ENCODE data around the gene NRROS.

Gene NRROS

GRCh38 chr3:196645096-196645495 lies 5.6 kb downstream of the NRROS start:
- Histone ChIP-seq H3K27me3 (ENCODE audit: insufficient read depth, low read length, poor library complexity) (no peaks in the 10 kb centered on the region), H3K4me2 (ENCODE audit: low read length) (no peak overlapping the region), H3K56ac (ENCODE audit: low read length) (no peak overlapping the region), H2BK15ac (replicated peaks; ENCODE audit: low read depth) (no peak overlapping the region), H3K4ac (ENCODE audit: low read depth, low read length) (no peak overlapping the region), H4K8ac (ENCODE audit: low read depth, low read length) (no peak overlapping the region), H4K5ac (ENCODE audit: low read length) (no peak overlapping the region), H3K79me1 (ENCODE audit: low read length) (no peaks in the 10 kb centered on the region), H3K27ac (ENCODE audit: low read depth, low read length) (no peak overlapping the region), H3K36me3 (ENCODE audit: control insufficient read depth, insufficient read depth, low read length) (no peaks in the 10 kb centered on the region), H3K18ac (ENCODE audit: low read length) (no peak overlapping the region), H2BK120ac (ENCODE audit: low read depth, low read length) (no peak overlapping the region), H2AK5ac (ENCODE audit: low read length) (no peak overlapping the region), H3K79me2 (ENCODE audit: control insufficient read depth, insufficient read depth, low read length) (no peaks in the 10 kb centered on the region), H3K4me1 (ENCODE audit: control insufficient read depth, low read depth, low read length) (peaks cover 2% of the 10 kb centered on the region), H3K4me3 (ENCODE audit: low read length) (no peak overlapping the region), H3K23ac (ENCODE audit: low read length) (no peak overlapping the region), H2BK5ac (ENCODE audit: low read length) (no peak overlapping the region), H3K9ac (ENCODE audit: low read length) (no peak overlapping the region)
- no CpG with 5 or more reads among the region's 4 CpGs for WGBS (ENCODE audit: extremely low coverage, insufficient coverage, low lambda C conversion rate)
- DNase-seq: no peak

GRCh38 chr3:196645897-196646665 lies 6.6 kb downstream of the NRROS start:
- Histone ChIP-seq H2BK120ac (ENCODE audit: low read depth, low read length) (no peak overlapping the region), H3K27me3 (ENCODE audit: insufficient read depth, low read length, poor library complexity) (no peaks in the 10 kb centered on the region), H4K5ac (ENCODE audit: low read length) (no peak overlapping the region), H3K4me1 (ENCODE audit: control insufficient read depth, low read depth, low read length) (peaks cover 2% of the 10 kb centered on the region), H2AK5ac (ENCODE audit: low read length) (no peak overlapping the region), H3K18ac (ENCODE audit: low read length) (no peak overlapping the region), H3K79me1 (ENCODE audit: low read length) (no peaks in the 10 kb centered on the region), H3K79me2 (ENCODE audit: control insufficient read depth, insufficient read depth, low read length) (no peaks in the 10 kb centered on the region), H4K8ac (ENCODE audit: low read depth, low read length) (no peak overlapping the region), H3K23ac (ENCODE audit: low read length) (no peak overlapping the region), H3K9ac (ENCODE audit: low read length) (no peak overlapping the region), H3K27ac (ENCODE audit: low read depth, low read length) (no peak overlapping the region), H3K4me3 (ENCODE audit: low read length) (no peak overlapping the region), H2BK5ac (ENCODE audit: low read length) (no peak overlapping the region), H3K36me3 (ENCODE audit: control insufficient read depth, insufficient read depth, low read length) (no peaks in the 10 kb centered on the region), H3K4me2 (ENCODE audit: low read length) (no peak overlapping the region), H3K4ac (ENCODE audit: low read depth, low read length) (no peak overlapping the region), H2BK15ac (replicated peaks; ENCODE audit: low read depth) (no peak overlapping the region), H3K56ac (ENCODE audit: low read length) (peak overlapping the region; percentile 22)
- WGBS (ENCODE audit: extremely low coverage, insufficient coverage, low lambda C conversion rate): no CpG with 5 or more reads among the region's 21 CpGs
- DNase-seq: no peak

- H3K4me1 ChIP-seq (ENCODE audit: control insufficient read depth, low read depth, low read length): peaks cover 2% of the 10 kb centered on the region
- no peaks in the 10 kb centered on the region for H3K79me1 ChIP-seq (ENCODE audit: low read length)
- no peak overlapping the region for H3K23ac ChIP-seq (ENCODE audit: low read length)
- H4K8ac ChIP-seq (ENCODE audit: low read depth, low read length): no peak overlapping the region
- no peak for DNase-seq
- no peak overlapping the region for H2BK15ac ChIP-seq (replicated peaks; ENCODE audit: low read depth)
- no peak overlapping the region for H3K56ac ChIP-seq (ENCODE audit: low read length)
- no peak overlapping the region for H3K4ac ChIP-seq (ENCODE audit: low read depth, low read length)
- no peak overlapping the region for H2BK5ac ChIP-seq (ENCODE audit: low read length)
- no peaks in the 10 kb centered on the region for H3K79me2 ChIP-seq (ENCODE audit: control insufficient read depth, insufficient read depth, low read length)
- H3K27me3 ChIP-seq (ENCODE audit: insufficient read depth, low read length, poor library complexity): no peaks in the 10 kb centered on the region
- no peak overlapping the region for H3K27ac ChIP-seq (ENCODE audit: low read depth, low read length)
- no peak overlapping the region for H4K5ac ChIP-seq (ENCODE audit: low read length)
- no peak overlapping the region for H3K18ac ChIP-seq (ENCODE audit: low read length)
- no peaks in the 10 kb centered on the region for H3K36me3 ChIP-seq (ENCODE audit: control insufficient read depth, insufficient read depth, low read length)
- no peak overlapping the region for H3K4me3 ChIP-seq (ENCODE audit: low read length)
- WGBS (ENCODE audit: extremely low coverage, insufficient coverage, low lambda C conversion rate): 100% methylated on average over 1 of the region's 17 CpGs
- H3K9ac ChIP-seq (ENCODE audit: low read length): no peak overlapping the region
- no peak overlapping the region for H2AK5ac ChIP-seq (ENCODE audit: low read length)
- H2BK120ac ChIP-seq (ENCODE audit: low read depth, low read length): no peak overlapping the region
- H3K4me2 ChIP-seq (ENCODE audit: low read length): no peak overlapping the region
Observed at GRCh38 chr3:196646666-196647216, 7.2 kb downstream of the NRROS start.

DNA sequence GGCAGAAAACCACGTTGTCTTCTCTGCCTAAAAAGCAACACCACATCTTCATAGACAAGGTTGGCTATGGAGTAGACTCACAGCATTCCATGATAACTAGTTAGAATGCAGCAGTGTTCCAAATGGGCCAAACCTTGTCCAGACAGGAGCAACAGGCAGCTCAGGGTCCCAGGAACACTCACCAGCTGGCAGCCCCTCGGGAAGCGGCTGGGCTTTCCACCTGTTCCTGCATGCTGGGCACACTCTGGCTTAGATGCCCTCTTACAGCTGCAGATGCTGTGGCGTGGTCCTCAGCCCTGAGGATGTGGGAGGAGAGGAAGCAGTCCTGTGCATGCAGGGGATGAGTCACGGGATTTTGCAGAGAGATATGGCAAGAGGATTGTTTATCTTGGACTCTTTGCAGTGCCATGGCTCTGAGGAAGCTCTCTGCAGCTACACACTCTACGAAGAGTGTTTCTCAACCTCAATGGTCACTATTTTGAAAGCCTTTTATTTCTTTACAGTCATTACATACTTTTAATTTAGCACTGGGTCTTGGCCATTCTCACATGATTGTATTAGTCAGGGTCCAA lies 11.3 kb downstream of the NRROS start:
- Histone ChIP-seq H3K56ac (ENCODE audit: low read length) (no peak overlapping the region), H3K79me2 (ENCODE audit: control insufficient read depth, insufficient read depth, low read length) (no peaks in the 10 kb centered on the region), H3K9ac (ENCODE audit: low read length) (no peak overlapping the region), H4K5ac (ENCODE audit: low read length) (no peak overlapping the region), H2AK5ac (ENCODE audit: low read length) (no peak overlapping the region), H2BK5ac (ENCODE audit: low read length) (no peak overlapping the region), H3K27me3 (ENCODE audit: insufficient read depth, low read length, poor library complexity) (no peaks in the 10 kb centered on the region), H2BK15ac (replicated peaks; ENCODE audit: low read depth) (no peak overlapping the region), H2BK120ac (ENCODE audit: low read depth, low read length) (no peak overlapping the region), H3K4me3 (ENCODE audit: low read length) (no peak overlapping the region), H3K23ac (ENCODE audit: low read length) (peak overlapping the region; percentile 80), H3K18ac (ENCODE audit: low read length) (no peak overlapping the region), H3K79me1 (ENCODE audit: low read length) (no peaks in the 10 kb centered on the region), H4K8ac (ENCODE audit: low read depth, low read length) (no peak overlapping the region), H3K36me3 (ENCODE audit: control insufficient read depth, insufficient read depth, low read length) (no peaks in the 10 kb centered on the region), H3K4me2 (ENCODE audit: low read length) (no peak overlapping the region), H3K4ac (ENCODE audit: low read depth, low read length) (no peak overlapping the region), H3K4me1 (ENCODE audit: control insufficient read depth, low read depth, low read length) (peaks cover 2% of the 10 kb centered on the region), H3K27ac (ENCODE audit: low read depth, low read length) (no peak overlapping the region)
- WGBS (ENCODE audit: extremely low coverage, insufficient coverage, low lambda C conversion rate): no CpG with 5 or more reads among the region's 6 CpGs
- DNase-seq: no peak

DNA sequence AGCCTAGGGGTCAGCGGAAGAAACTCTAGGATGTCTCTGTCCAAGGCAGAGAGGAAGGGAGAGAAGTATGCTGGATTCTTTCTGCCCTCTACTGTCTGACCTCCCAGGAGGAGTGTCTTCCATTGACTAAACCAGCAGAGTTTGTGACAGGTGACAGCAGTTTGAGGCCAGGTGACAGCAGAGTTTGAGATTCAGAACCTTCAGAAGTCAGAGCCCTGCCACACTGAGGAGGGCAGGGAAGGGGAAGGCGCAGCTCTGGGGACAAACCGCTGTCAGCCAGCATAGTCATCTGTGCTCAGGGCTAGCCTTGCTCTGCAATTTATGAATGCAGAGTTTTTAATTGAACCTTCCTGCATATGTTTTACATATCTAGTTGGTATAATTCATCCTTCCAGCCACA lies 12.3 kb downstream of the NRROS start:
- H3K4me1 ChIP-seq (ENCODE audit: control insufficient read depth, low read depth, low read length): no peaks in the 10 kb centered on the region
- DNase-seq: no peak
- no peak overlapping the region for H4K8ac ChIP-seq (ENCODE audit: low read depth, low read length)
- no peak overlapping the region for H3K18ac ChIP-seq (ENCODE audit: low read length)
- H4K5ac ChIP-seq (ENCODE audit: low read length): no peak overlapping the region
- no peak overlapping the region for H3K56ac ChIP-seq (ENCODE audit: low read length)
- H3K27me3 ChIP-seq (ENCODE audit: insufficient read depth, low read length, poor library complexity): no peaks in the 10 kb centered on the region
- H3K79me1 ChIP-seq (ENCODE audit: low read length): no peaks in the 10 kb centered on the region
- no peak overlapping the region for H3K9ac ChIP-seq (ENCODE audit: low read length)
- H3K79me2 ChIP-seq (ENCODE audit: control insufficient read depth, insufficient read depth, low read length): no peaks in the 10 kb centered on the region
- no CpG with 5 or more reads among the region's 3 CpGs for WGBS (ENCODE audit: extremely low coverage, insufficient coverage, low lambda C conversion rate)
- H3K36me3 ChIP-seq (ENCODE audit: control insufficient read depth, insufficient read depth, low read length): no peaks in the 10 kb centered on the region
- no peak overlapping the region for H2AK5ac ChIP-seq (ENCODE audit: low read length)
- H2BK120ac ChIP-seq (ENCODE audit: low read depth, low read length): no peak overlapping the region
- no peak overlapping the region for H3K27ac ChIP-seq (ENCODE audit: low read depth, low read length)
- no peak overlapping the region for H3K4me2 ChIP-seq (ENCODE audit: low read length)
- no peak overlapping the region for H3K4me3 ChIP-seq (ENCODE audit: low read length)
- H2BK5ac ChIP-seq (ENCODE audit: low read length): no peak overlapping the region
- H3K23ac ChIP-seq (ENCODE audit: low read length): no peak overlapping the region
- H3K4ac ChIP-seq (ENCODE audit: low read depth, low read length): no peak overlapping the region
- no peak overlapping the region for H2BK15ac ChIP-seq (replicated peaks; ENCODE audit: low read depth)
